Right lobe of liver (tissue), 4 donors: ENCODE results near the gene NDFIP2.

Experiments used
- CTCF ChIP-seq, 4 donors: fragments of 200-600 bp in 3 of 4; fragments of 450-650 bp in 1 of 4; IDR thresholded peaks; one replicate each; pipeline versions ENCODE4 v1.5.1 to v1.8.0; 2016 to 2022; ENCODE audit warnings: antibody characterized with exemption in 4 of 4, mild to moderate bottlenecking in 2 of 4
- POLR2A ChIP-seq: fragments of 450-650 bp; IDR thresholded peaks from one replicate; pipeline ENCODE4 v1.6.1; 2017; ENCODE audit warnings: antibody characterized with exemption, mild to moderate bottlenecking
- donor health status: DM: no; HTN: no; CAD: no.
- donor health status: DM: no; HTN: no; CAD: no.
- donor health status: DM: no; HTN: yes; CAD: no.

GRCh38 chr13:79457948-79458347 is 23.0 kb upstream of the NDFIP2 start:
- TF ChIP-seq CTCF (IDR thresholded peaks at IDR 0.05) (no peak), POLR2A (no peak)
